Right renal cortex interstitium (tissue), 3 donors: ENCODE measurements around the gene NPAP1. TPM values are rescaled to one million over a fixed set of nuclear protein-coding genes. Genes with fewer than 3 reads are reported as not detected.
"Not testable (repeated sequence)": the region's sequence is repeated elsewhere in the genome, so short reads cannot be mapped to it uniquely, and the experiment has no call there.

Experiments used
- DNase-seq, 3 donors: peaks; one replicate each; pipeline ENCODE4 v3.0.0-alpha.2; 2013; ENCODE audit warnings: low read depth in 3 of 3, low spot score in 2 of 3
- polyA plus RNA-seq, 3 donors: library from polyadenylated mRNA; unstranded; fragments of 120-200 nt; gene quantifications; one replicate each; pipeline ENCODE4 v1.2.1, GENCODE V29; 2013; ENCODE audit not compliant: insufficient read length in 3 of 3

The NPAP1 gene, protein sequence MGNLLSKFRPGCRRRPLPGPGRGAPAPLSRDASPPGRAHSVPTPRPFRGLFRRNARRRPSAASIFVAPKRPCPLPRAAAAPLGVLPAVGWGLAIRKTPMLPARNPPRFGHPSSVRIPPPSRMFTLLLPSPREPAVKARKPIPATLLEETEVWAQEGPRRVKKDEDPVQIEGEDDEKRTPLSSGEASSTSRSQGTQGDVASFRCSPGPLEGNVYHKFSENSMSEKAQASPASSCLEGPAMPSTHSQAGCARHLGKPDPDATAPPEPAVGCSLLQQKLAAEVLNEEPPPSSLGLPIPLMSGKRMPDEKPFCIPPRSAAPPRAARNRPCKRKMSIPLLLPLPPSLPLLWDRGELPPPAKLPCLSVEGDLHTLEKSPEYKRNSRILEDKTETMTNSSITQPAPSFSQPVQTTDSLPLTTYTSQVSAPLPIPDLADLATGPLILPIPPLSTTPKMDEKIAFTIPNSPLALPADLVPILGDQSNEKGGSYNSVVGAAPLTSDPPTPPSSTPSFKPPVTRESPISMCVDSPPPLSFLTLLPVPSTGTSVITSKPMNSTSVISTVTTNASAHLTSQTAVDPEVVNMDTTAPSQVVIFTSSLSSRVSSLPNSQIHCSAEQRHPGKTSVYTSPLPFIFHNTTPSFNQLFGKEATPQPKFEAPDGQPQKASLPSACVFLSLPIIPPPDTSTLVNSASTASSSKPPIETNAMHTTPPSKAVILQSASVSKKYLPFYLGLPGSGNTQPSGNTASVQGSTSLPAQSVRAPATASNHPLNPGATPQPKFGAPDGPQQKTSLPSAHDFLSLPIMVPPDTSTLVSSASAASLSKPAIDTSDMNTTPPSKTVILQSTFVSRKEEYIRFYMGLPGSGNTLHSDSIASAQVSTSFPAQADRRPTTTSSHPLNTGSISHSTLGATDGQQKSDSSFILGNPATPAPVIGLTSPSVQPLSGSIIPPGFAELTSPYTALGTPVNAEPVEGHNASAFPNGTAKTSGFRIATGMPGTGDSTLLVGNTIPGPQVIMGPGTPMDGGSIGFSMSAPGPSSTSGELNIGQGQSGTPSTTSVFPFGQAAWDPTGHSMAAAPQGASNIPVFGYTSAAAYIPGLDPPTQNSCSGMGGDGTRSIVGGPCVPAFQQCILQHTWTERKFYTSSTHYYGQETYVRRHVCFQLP
- polyA plus RNA-seq = under 1 TPM; 0.14 to 0.56 (median 0.17) TPM

DNA sequence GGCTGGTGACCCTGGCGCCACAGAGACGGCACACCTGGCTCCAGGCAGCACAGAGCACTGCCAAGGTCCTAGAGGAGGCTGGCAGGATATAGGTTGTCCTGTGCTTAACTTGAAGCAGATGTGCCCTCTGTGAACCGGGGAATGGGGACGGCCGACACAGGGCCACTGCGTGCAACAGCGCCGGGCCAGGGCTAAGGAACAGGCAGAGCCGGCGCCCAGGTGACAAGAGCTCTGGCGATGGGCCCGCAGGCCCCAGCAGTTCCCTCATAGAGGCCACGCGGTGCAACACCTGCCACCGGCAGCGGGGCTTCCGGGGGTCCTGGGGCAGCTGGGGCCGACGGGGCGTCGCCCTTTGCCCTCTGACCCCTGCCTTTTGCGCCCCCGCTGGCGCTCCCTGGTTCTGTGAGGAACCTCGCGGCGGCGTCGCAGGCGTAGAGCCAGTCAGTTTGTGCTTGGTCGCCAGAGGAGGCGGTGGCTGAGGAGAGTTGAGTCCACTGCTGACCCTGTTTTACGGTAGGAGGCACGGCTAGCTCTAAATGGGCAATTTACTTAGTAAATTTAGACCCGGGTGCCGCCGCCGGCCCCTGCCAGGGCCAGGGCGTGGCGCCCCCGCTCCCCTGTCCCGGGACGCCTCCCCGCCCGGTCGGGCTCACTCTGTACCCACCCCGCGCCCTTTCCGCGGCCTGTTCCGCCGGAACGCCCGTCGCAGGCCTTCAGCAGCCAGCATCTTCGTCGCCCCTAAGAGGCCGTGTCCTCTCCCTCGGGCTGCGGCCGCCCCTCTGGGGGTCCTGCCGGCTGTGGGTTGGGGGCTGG is at the start of gene NPAP1:
Gene NPAP1, plus strand, starts transcription at position 444 of the 813 bp plus-strand sequence. Its CDS starts 93 bp downstream, at position 537.
- DNase-seq = no peak

DNA sequence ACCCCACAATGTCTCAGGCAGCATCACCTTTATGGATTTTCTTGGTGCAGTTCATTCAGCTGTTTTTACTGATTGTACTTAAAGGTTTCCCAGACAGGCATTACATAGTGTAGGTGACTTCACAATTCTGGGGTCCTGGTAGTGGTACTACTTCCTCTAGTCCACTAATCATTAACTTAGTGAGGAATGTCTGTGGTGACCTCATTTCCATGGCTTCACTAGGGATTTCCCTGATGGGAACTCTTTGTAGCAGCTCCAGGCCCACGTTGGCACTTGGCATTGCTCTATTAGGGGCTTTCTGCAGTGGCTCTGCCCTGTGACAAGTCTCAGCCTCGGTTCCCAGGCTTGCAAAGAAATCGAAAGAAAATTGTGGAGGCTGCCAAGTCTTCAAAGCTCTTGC is 48.1 kb upstream of the NPAP1 start:
- no peak for DNase-seq

DNA sequence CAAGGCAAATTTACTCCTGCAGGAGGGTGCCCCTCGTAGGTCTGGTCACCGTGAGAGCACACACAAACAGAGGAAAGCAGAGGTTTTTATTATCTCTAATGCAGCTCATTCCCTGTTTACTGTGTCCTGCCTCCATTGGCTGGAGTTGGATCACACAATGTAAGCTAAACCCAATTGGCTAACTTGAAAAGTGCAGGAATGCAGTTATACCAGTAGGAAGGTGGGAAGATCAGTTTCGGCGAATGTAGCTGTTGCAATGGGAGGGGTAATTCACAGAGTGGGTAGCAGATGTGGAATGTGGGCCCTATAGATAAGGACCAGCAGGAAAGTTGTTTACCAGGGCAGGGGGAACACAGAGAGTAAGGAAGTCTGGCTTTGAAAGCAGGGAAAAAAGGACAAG is 42.5 kb upstream of the NPAP1 start:
- DNase-seq = no peak

DNA sequence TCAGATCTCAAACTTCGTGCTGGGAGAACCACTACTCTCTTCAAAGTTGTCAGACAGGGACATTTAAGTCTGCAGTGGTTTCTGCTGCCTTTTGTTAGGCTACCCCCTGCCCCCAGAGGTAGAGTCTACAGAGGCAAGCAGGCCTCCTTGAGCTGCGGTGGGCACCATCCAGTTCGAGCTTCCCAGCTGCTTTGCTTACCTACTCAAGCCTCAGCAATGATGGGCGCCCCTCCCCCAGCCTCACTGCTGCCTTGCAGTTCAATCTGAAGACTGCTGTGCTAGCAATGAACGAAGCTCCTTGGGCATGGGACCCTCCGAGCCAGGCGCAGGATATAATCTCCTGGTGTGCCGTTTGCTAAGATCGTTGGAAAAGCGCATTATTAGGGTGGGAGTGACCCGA is 36.2 kb upstream of the NPAP1 start:
- not testable (repeated sequence) for DNase-seq

DNA sequence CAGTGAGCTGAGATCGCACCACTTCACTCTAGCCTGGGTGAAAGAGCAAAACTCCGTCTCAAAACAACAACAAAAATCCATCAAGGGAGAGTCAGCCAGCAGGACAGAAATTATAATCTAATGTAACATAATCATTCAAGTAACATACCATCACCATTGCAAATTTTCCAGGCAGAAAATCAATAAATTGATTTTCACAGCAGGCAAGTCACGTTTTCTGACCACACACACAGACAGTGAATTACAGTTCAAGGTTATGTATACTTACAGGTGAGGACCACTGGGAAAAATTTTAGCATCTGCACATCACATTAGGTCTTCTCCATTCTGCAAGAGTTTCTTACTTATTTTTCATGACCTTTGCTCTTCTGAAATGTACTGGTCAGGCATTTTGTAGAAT is 29.9 kb upstream of the NPAP1 start:
- no peak for DNase-seq

DNA sequence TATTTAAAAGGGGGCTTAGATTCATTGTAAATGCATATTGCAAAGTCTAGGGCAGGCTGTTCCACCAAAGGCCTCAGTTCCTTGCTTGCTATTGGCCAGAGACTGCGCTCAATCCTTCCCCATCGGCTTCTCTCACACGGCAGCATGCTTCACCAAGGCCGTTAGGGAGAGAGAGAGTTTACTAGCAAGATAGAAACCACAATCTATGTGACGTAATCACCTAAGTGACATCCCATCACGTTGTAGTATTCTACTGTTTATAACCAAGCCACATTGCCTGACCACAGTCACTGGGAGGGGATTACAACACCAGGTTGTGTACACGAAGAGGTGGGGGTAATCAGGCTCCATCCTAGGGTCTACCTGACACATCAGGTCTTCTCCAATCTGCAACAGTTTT is 16.0 kb upstream of the NPAP1 start:
- DNase-seq = no peak

DNA sequence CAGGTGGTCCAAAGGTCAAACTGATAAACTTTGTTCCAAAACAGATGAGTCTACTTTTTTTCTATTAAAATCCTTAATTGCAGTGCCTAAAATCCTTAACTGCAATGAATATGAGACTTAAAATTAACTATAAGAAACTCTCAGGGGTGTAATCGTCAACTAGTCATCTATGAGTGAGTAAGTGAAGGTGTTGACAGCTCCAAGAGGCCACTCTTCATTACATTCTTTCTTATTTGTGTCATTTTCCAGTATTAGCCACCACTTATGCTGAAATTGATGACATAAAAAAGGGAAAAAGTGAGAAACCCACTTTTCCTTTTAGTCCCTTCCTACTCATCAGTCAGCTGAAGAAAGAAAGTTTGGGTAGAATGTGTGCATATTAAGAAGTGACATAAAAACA is 12.6 kb upstream of the NPAP1 start:
- no peak for DNase-seq

DNA sequence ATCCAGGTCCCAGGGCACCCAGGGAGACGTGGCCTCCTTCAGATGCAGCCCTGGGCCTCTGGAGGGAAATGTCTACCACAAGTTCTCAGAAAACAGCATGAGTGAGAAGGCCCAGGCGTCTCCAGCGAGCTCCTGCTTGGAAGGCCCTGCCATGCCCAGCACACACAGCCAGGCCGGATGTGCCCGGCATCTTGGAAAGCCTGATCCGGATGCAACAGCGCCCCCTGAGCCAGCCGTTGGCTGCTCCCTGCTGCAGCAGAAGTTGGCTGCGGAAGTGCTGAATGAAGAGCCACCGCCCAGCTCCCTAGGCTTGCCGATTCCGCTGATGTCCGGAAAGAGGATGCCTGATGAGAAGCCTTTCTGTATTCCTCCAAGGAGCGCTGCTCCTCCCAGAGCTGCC is 856 bp downstream of the NPAP1 start:
- DNase-seq = no peak

DNA sequence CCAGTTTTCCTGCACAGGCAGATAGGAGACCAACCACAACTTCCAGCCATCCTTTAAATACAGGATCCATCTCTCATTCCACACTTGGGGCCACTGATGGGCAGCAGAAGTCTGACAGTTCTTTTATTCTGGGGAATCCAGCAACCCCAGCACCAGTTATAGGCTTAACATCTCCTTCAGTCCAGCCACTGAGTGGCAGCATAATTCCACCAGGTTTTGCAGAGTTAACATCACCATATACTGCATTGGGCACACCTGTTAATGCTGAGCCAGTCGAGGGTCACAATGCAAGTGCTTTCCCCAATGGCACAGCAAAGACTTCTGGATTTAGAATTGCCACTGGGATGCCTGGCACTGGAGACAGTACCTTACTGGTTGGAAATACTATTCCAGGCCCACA is 2.9 kb downstream of the NPAP1 start:
- DNase-seq = no peak

DNA sequence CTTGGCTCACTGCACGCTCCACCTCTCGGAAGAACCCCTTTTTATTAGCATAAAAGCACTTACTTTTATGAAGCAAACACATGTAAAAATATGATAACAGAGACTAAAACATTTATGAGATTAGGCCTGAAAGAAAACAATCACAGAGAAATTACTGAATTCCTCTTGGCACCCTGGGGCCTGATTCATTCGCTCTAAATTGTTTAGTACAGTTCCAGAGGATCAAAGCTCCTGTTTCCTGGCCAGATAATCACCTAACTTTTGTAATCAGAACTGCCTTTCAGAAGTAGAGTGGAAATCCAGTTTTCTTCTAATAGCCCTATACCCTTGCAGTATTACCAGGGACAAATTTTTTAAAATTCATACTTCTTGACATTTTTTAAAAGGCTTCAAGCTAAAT is 6.4 kb downstream of the NPAP1 start:
- no peak for DNase-seq

DNA sequence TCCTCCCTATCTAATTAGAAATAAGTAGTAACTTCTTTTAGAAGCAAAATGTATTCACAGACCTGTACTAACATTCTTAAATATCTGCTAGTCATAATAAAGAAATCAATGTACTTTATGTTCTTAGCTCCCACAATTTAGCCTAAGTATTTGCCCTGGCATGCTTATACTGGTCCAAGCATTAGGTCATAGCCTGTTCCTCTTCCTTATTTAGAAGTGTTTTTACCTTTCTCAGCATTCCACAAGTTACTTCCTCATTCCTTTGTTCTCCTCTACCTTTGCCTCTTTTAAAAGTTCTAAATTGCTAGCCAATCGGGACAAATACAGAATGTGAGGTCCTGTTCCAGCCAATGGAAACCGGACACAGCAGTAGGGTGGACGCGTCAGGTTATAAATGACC is 7.3 kb downstream of the NPAP1 start:
- not testable (repeated sequence) for DNase-seq

DNA sequence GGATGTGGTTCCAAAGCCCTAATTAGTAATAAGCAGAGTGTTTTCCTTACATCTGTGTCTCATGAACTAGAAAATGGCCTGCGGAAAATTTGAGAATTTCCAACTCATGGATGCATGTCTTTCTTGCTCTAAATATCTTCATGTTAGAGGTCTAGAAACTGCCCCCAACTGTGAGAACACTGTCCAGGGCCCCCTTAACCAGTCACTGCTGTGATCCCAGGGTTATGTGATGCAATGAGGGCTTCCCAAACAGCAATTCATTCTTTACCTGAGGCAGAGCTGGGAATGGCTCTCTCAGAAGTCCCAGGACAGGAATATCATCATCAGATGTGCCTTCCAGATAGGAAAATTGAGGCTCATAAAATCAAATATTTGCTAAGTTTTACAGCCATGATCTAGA is 8.2 kb downstream of the NPAP1 start:
- DNase-seq = no peak

DNA sequence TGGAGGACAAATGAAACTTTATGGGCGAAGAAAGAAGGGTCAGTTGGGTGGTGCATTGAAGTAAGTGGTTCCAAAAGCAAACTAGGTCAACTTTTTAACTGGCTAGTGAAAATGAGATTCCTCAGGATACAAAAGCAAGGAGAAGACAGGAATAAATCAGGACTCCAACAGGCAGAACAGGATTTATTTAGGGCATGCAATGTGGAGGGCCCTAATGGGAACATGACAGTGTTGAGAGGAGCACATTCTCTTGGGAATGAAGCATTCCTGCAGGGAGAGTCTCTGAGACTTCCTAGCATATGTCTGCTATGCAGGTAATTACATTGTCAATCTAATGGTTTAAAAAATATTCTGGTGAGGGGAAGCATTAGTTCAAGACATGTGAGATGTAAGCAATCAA is 8.7 kb downstream of the NPAP1 start:
- DNase-seq = no peak

DNA sequence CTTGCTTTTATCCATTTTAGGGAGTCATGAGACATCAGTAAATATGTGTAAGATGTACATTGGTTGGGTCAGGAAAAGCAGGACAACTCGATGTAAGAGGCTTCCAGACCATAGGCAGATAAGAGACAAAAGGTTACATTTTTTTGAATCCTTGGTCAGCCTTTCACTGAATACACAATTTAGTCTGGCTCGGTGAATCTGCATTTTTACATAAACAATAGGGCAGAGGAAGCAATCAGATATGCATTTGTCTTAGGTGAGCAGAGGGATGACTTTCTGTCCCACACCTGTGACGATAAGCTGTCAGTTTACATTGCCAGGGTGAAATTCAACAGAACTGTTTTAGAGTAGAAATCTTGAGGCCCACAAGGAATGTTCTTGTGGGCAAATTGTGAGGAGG is 20.6 kb downstream of the NPAP1 start:
- DNase-seq = no peak

DNA sequence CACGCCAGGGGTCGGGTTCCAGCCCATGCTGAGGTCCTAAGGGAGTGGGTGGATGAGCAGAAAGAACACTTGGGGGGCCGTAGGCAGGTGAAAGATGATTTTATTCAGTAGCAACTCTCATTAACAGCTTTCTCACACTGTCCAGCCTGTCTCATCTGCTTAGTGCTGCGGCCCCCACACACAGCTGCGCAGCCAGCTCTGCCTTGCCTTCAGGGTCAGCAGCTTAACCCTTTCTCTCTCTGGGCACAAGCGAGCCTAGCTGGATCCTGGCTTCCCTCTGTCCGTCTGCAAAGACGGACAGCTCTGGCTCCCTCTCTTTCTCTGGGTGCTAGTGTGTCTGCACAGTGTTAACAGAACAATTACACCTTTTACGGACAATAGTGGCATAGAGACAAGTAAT is 21.3 kb downstream of the NPAP1 start:
- DNase-seq = no peak

DNA sequence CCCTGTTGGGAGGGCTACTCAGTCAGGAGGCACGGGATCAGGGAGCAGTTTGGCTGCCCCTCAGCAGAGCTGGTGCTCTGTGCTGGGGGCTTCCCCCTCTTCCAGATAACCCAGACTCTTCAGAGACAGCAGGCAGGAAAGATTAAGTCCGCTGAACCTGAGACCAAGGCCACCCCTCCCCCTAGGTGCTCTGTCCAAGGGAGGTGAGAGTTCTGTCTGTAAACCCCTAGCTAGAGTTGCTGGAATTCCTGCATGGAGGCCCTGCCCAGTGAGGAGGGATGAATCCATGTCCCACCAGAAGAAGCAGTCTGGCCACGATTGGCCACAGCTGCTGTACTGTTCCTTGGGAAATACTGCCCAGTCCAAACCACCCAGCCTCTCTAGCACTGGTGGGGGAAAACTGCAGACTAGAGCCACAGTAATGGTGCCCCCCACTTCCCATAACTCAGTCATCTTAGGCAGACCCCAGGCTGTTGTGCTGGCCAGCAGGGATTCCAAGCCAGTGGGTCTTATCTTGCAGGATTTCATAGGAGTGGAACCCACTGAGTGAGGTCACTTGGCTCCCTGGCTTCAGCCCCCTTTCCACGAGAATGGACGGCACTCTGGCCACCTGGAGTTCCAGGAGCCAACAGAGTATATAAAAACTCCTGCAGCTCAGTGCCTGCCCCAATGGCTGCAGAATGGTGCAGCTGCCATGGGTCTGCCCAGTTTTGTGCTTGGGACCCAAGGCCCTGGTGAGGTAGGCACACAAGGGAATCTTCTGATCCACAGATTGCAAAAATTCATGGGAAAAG is 42.9 kb downstream of the NPAP1 start:
- DNase-seq = no peak

DNA sequence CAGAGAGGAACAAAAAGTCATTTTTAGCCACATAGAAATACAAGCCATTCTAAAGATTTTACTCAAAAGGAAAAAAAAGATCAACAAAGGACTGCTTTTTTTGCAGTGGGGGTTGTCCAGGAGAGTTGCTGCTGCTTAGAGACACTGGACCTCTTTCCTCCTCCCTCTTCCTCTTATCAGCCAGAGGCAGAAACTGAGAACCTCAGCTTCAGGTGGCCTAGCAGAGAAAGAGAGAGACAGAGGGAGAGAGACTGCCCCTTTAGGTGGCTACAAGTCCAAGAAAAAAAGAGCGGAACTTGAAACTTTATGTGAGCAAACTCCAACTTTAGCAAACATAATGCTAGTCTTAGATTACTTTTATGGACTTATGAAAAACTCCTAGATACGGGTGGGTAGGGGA is 54.2 kb downstream of the NPAP1 start:
- DNase-seq = no peak
